Left ventricle myocardium inferior (tissue), 1 donor: ENCODE results near the gene FBXO24. TPM values are rescaled to one million over a fixed set of nuclear protein-coding genes. Genes with fewer than 3 reads are reported as not detected.

Experiments used
- DNase-seq: peaks from one replicate; pipeline ENCODE4 v3.0.0-alpha.2; 2020
- H3K27ac ChIP-seq: fragments of 200-600 bp; replicated peaks from 2 replicates; pipeline ENCODE4 v1.8.0; 2021
- H3K27me3 ChIP-seq: fragments of 200-600 bp; 2 replicates; pipeline ENCODE4 v1.8.0; 2021; ENCODE audit warnings: low read depth
- H3K36me3 ChIP-seq: fragments of 200-600 bp; 2 replicates; pipeline ENCODE4 v1.8.0; 2021
- H3K4me1 ChIP-seq: fragments of 200-600 bp; 2 replicates; pipeline ENCODE4 v1.8.0; 2021
- H3K4me3 ChIP-seq: fragments of 200-600 bp; 2 replicates; pipeline ENCODE4 v1.8.0; 2021; ENCODE audit warnings: mild to moderate bottlenecking, moderate library complexity
- H3K9me3 ChIP-seq: fragments of 200-600 bp; replicated peaks from 2 replicates; pipeline ENCODE4 v1.8.0; 2021
- CTCF ChIP-seq: fragments of 200-600 bp; IDR thresholded peaks from 2 replicates; pipeline ENCODE4 v1.8.0; 2021; ENCODE audit warnings: antibody characterized with exemption, mild to moderate bottlenecking, borderline replicate concordance
- intact Hi-C: fragments of 100-400 bp; cut with micrococcal nuclease; formaldehyde crosslinking; loops from one replicate; pipeline ENCODE4 v1.11.0; 2022
- total RNA-seq: library from RNA; stranded (reverse); fragmentation: NEBNext Ultra II Directional; extraction: Animal tissue kit (Norgen Biotek cat#: 25700); gene quantifications from one replicate; pipeline ENCODE4 v1.2.1, GENCODE V29; 2021
- donor health status: DM: no; HTN: yes; CAD: no; lungs with severe emphysema.

FBXO24 gene
- total RNA-seq, 1 donor from 2014 or later = 0.25 TPM

- intact Hi-C loops = no loop called here
- H3K27ac ChIP-seq = no peak overlapping the region
- peaks cover 5% of the 10 kb centered on the region for H3K36me3 ChIP-seq
- no peak for TF ChIP-seq CTCF
- H3K9me3 ChIP-seq = no peaks in the 10 kb centered on the region
- no peak for DNase-seq
- peaks cover 26% of the 10 kb centered on the region for H3K4me1 ChIP-seq
- no peak overlapping the region for H3K4me3 ChIP-seq
- no peaks in the 10 kb centered on the region for H3K27me3 ChIP-seq
Measured at GRCh38 chr7:100609958-100610357, 23.8 kb downstream of the FBXO24 start.

GRCh38 chr7:100611983-100612729 is 26.0 kb downstream of the FBXO24 start, which contains the start of gene MOSPD3:
Gene MOSPD3, plus strand, starts transcription at chr7:100612540. Its CDS starts 252 bp downstream, at chr7:100612792.
- intact Hi-C loops = no loop called here
- no peaks in the 10 kb centered on the region for H3K27me3 ChIP-seq
- peak; percentile 98 for DNase-seq
- H3K9me3 ChIP-seq = no peaks in the 10 kb centered on the region
- H3K4me1 ChIP-seq = peaks cover 17% of the 10 kb centered on the region
- peak within 1 kb of the TSS; percentile 89 for H3K4me3 ChIP-seq
- H3K27ac ChIP-seq = peak within 1 kb of the TSS; percentile 98
- TF ChIP-seq CTCF = no peak
- peaks cover 6% of the 10 kb centered on the region for H3K36me3 ChIP-seq

- no peak for TF ChIP-seq CTCF
- intact Hi-C loops = no loop called here
Measured at GRCh38 chr7:100612730-100613390, 26.7 kb downstream of the FBXO24 start.

GRCh38 chr7:100613412-100614175 is 27.5 kb downstream of the FBXO24 start:
- Histone ChIP-seq H3K27ac (no peak overlapping the region), H3K36me3 (peaks cover 6% of the 10 kb centered on the region), H3K9me3 (no peaks in the 10 kb centered on the region), H3K4me1 (peaks cover 17% of the 10 kb centered on the region), H3K27me3 (no peaks in the 10 kb centered on the region), H3K4me3 (peak overlapping the region; percentile 89)
- DNase-seq = no peak
- no peak for TF ChIP-seq CTCF
- intact Hi-C loops = no loop called here

More at GRCh38 chr7:100612730-100613390, 26.7 kb downstream of the FBXO24 start:
- DNase-seq = no peak
- Histone ChIP-seq H3K36me3 (peaks cover 6% of the 10 kb centered on the region), H3K27me3 (no peaks in the 10 kb centered on the region), H3K4me1 (peaks cover 17% of the 10 kb centered on the region), H3K27ac (peak overlapping the region; percentile 98), H3K4me3 (peak overlapping the region; percentile 89), H3K9me3 (no peaks in the 10 kb centered on the region)

- intact Hi-C loops = no loop called here
- Histone ChIP-seq H3K27ac (no peak overlapping the region), H3K27me3 (no peaks in the 10 kb centered on the region), H3K36me3 (peaks cover 6% of the 10 kb centered on the region), H3K9me3 (no peaks in the 10 kb centered on the region), H3K4me1 (peaks cover 17% of the 10 kb centered on the region), H3K4me3 (no peak overlapping the region)
- no peak for TF ChIP-seq CTCF
- no peak for DNase-seq
Measured at GRCh38 chr7:100614308-100614861, 28.3 kb downstream of the FBXO24 start.
